Body of pancreas (tissue), 4 donors: ENCODE measurements around the gene NELFCD. TPM values are rescaled to one million over a fixed set of nuclear protein-coding genes. Genes with fewer than 3 reads are reported as not detected.

Source experiments
- ATAC-seq: fragments of 150-250 bp; one replicate; pipeline ENCODE4 v1.9.1; 2016
- DNase-seq, 4 donors: peaks; one replicate each; pipeline ENCODE4 v3.0.0-alpha.2; 2019
- H3K27ac ChIP-seq, 4 donors: fragments of 200-600 bp; sonication (generic); 1 replicate in 3 of 4; 2 replicates in 1 of 4; pipeline versions ENCODE4 v1.5.1 to v1.6.1; 2016 to 2019; ENCODE audit warnings: mild to moderate bottlenecking in 1 of 4, mixed read lengths in 1 of 4, moderate library complexity in 1 of 4
- H3K27me3 ChIP-seq, 2 donors: fragments of 200-600 bp; sonication (generic); one replicate each; pipeline ENCODE4 v1.6.0; 2016; ENCODE audit warnings: mild to moderate bottlenecking in 1 of 2
- H3K36me3 ChIP-seq, 2 donors: fragments of 200-600 bp; sonication (generic); replicated peaks in 1 of 2; 2 replicates each; pipeline ENCODE4 v1.5.1; 2016; ENCODE audit warnings: low read depth in 2 of 2; ENCODE audit not compliant: insufficient read depth in 1 of 2
- H3K4me1 ChIP-seq: fragments of 200-600 bp; sonication (generic); one replicate; pipeline ENCODE4 v1.6.0; 2016
- H3K4me3 ChIP-seq, 2 donors: fragments of 200-600 bp; sonication (generic); 1 replicate in 1 of 2; 2 replicates in 1 of 2; pipeline ENCODE4 v1.5.1; 2016 to 2019
- H3K9me3 ChIP-seq, 3 donors: fragments of 200-600 bp; sonication (generic); 1 replicate in 2 of 3; 2 replicates in 1 of 3; pipeline ENCODE4 v1.5.1; 2016
- CTCF ChIP-seq, 7 experiments: fragments of 450-650 bp in 4 of 7; fragments of 200-600 bp in 3 of 7; sonication (generic) in 3 of 7; IDR thresholded peaks; one replicate each; pipeline ENCODE4 v1.5.1; 2016 to 2019; ENCODE audit warnings: antibody characterized with exemption in 7 of 7
- POLR2A ChIP-seq, 3 donors: fragments of 450-650 bp; IDR thresholded peaks; one replicate each; pipeline ENCODE4 v1.6.1; 2016; ENCODE audit warnings: antibody characterized with exemption in 3 of 3, mild to moderate bottlenecking in 2 of 3
- WGBS, 2 donors: methylation state at CpG; one replicate each; pipeline ENCODE4 v1.1.5; 2017; 5-methylcytosine and 5-hydroxymethylcytosine counted together
- intact Hi-C: fragments of 100-400 bp; cut with DNase I; formaldehyde crosslinking; loops from one replicate; pipeline ENCODE4 v1.15.1; 2023
- total RNA-seq, 2 donors: library from RNA; depleted of rRNA; stranded (reverse); fragments of >200 nt; gene quantifications; one replicate each; pipeline ENCODE4 v1.1.0, GENCODE V29; 2016

The NELFCD gene
- total RNA-seq, 2 donors from 2014 or later = 35.9 to 45.9 TPM

GRCh38 chr20:58996226-58996611 is 15.2 kb downstream of the NELFCD start:
- Histone ChIP-seq H3K27ac (peak overlapping the region; percentile 19 to 70 (median 56)), H3K36me3 (peaks cover 11 to 33% of the 10 kb centered on the region in 2 donors), H3K9me3 (no peaks in the 10 kb centered on the region), H3K4me1 (peaks cover 15% of the 10 kb centered on the region), H3K4me3 (no peak overlapping the region), H3K27me3 (no peaks in the 10 kb centered on the region)
- intact Hi-C loops = no loop called here
- TF ChIP-seq POLR2A (IDR thresholded peaks at IDR 0.05) = no peak
- DNase-seq = no peak
- 85% methylated on average over 11 to 12 of the region's 12 CpGs for WGBS, 2 donors
- ATAC-seq = no peak

GRCh38 chr20:58997141-58997770 is 16.2 kb downstream of the NELFCD start:
- DNase-seq = no peak
- intact Hi-C loops = no loop called here
- ATAC-seq = no peak
- Histone ChIP-seq H3K27ac (no peak overlapping the region), H3K9me3 (no peaks in the 10 kb centered on the region), H3K27me3 (no peaks in the 10 kb centered on the region), H3K36me3 (peaks cover 11 to 29% of the 10 kb centered on the region in 2 donors), H3K4me1 (peaks cover 15% of the 10 kb centered on the region), H3K4me3 (no peak overlapping the region)
- TF ChIP-seq CTCF (IDR thresholded peaks at IDR 0.05) = no peak
- TF ChIP-seq POLR2A (IDR thresholded peaks at IDR 0.05) = no peak
- WGBS, 2 donors = 92 to 93% methylated on average over 24 of the region's 24 CpGs

DNA sequence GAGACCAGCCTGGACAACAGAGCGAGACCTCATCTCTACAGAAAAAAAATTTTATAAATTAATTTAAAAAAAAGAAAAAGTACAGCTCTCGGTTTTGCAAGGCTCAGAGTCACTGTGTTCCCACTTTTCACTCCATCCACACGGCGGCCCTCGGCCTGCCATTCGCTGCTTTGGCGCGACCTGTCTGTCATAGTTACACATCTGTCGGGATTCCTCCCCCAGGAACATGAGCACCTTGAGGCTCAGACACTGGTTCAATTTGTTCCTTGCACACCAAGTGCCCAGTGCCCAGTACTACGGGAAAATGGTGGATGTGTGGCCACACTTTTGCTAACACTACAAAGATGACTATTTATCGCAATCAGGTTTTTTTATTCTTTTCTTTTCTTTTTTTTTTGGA is 17.6 kb downstream of the NELFCD start:
- no peaks in the 10 kb centered on the region for H3K9me3 ChIP-seq
- TF ChIP-seq CTCF (IDR thresholded peaks at IDR 0.05) = no peak
- TF ChIP-seq POLR2A (IDR thresholded peaks at IDR 0.05) = no peak
- intact Hi-C loops = no loop called here
- DNase-seq = no peak
- no peak for ATAC-seq
- no peak overlapping the region for H3K4me3 ChIP-seq
- 86 to 96% methylated on average over 11 of the region's 11 CpGs for WGBS, 2 donors
- H3K36me3 ChIP-seq = peaks cover 0 to 25% of the 10 kb centered on the region in 2 donors
- no peaks in the 10 kb centered on the region for H3K27me3 ChIP-seq
- peaks cover 15% of the 10 kb centered on the region for H3K4me1 ChIP-seq
- H3K27ac ChIP-seq = no peak overlapping the region

- Histone ChIP-seq H3K36me3 (peaks cover 0 to 18% of the 10 kb centered on the region in 2 donors), H3K4me3 (no peak overlapping the region), H3K27me3 (no peaks in the 10 kb centered on the region), H3K9me3 (no peaks in the 10 kb centered on the region), H3K27ac (no peak overlapping the region), H3K4me1 (peaks cover 25% of the 10 kb centered on the region)
- DNase-seq = no peak
- ATAC-seq = no peak
- intact Hi-C loops = no loop called here
- 62 to 69% methylated on average over 3 of the region's 3 CpGs for WGBS, 2 donors
- TF ChIP-seq POLR2A (IDR thresholded peaks at IDR 0.05) (no peak), CTCF (IDR thresholded peaks at IDR 0.05) (no peak)
Measured at GRCh38 chr20:59000326-59000725, 19.3 kb downstream of the NELFCD start.

GRCh38 chr20:59001068-59001448 is 20.0 kb downstream of the NELFCD start:
- TF ChIP-seq CTCF (IDR thresholded peaks at IDR 0.05) (no peak), POLR2A (IDR thresholded peaks at IDR 0.05) (no peak)
- Histone ChIP-seq H3K27me3 (no peaks in the 10 kb centered on the region), H3K9me3 (no peaks in the 10 kb centered on the region), H3K27ac (no peak overlapping the region), H3K36me3 (peaks cover 0 to 16% of the 10 kb centered on the region in 2 donors), H3K4me3 (no peak overlapping the region), H3K4me1 (peaks cover 25% of the 10 kb centered on the region)
- DNase-seq (no peak), ATAC-seq (no peak)
- intact Hi-C loops = no loop called here
- WGBS, 2 donors = 89 to 92% methylated on average over 9 to 13 of the region's 13 CpGs
